NCI-H748 (cell line): ENCODE measurements around the gene SLC17A9.

ENCODE experiments used
- DNase-seq: peaks from one replicate; lab custom pipeline; 2025; ENCODE audit not compliant: unreplicated experiment; lab: John Stamatoyannopoulos, UW

SLC17A9 gene

GRCh38 chr20:62967149-62967501 is 14.6 kb downstream of the SLC17A9 start:
- no peak for DNase-seq

DNA sequence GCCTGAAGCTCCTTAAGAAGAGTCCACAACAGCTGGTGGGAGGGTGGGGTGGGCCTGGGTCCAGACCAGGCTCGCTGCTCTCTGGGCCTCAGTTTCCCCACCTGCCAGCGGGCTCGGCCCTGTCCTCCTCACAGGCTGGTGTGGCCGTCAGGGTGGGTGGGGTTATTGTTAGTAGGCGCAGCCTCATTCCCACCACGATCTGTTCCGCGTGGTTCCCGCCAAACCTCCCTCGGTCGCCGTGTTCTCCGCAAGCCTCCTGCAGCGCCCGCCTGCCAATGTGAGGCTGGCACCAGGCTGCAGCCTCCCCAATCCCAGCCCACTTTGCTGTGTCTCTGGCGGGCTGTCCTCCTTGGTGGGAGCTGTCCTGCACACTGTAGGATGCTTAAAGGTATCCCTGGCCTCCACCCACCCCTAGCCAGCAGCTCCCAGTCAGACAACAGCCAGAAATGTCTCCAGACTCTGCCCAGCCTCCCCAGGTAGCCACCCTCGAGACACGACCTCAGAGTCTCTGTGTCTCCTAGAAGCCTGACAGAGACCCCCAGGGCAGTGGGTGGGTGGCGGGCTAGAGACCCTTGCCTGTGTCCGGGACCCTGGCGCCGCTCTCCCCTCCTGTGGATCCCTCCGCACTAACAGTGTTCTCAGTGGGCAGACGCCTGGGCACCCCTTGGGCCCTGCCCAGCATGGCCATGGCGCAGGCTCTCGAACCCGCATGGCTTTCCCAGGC is 15.3 kb downstream of the SLC17A9 start:
- DNase-seq = no peak

GRCh38 chr20:62968378-62969178 is 16.1 kb downstream of the SLC17A9 start:
- no peak for DNase-seq

DNA sequence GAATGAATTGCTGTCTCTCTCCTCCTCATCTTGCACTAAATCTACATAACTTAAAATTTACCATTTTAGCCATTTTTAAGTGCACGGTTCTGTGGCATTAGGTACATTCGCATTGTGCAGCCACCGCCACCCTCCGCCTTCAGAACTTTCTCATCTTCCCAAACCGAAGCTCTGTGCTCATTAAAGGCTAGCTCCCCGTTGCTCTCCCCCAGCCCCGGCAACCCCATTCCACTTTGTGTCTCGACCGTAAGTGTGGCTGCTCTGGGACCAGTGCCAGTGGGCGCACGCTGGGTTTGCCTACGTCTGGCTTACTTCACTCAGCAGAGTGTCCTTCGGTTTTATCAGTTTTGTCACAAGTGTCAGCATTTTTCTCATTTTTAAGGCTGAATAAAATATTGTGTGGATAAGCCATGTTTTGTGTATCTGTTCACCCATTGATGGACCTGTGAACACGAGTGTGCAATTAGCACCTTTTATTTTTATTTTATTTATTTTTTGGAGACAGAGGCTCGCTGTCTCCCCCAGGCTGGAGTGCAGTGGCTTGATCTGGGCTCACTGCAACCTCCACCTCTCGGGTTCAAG is 16.8 kb downstream of the SLC17A9 start:
- no peak for DNase-seq

GRCh38 chr20:62969939-62970306 is 17.4 kb downstream of the SLC17A9 start:
- DNase-seq = no peak

DNA sequence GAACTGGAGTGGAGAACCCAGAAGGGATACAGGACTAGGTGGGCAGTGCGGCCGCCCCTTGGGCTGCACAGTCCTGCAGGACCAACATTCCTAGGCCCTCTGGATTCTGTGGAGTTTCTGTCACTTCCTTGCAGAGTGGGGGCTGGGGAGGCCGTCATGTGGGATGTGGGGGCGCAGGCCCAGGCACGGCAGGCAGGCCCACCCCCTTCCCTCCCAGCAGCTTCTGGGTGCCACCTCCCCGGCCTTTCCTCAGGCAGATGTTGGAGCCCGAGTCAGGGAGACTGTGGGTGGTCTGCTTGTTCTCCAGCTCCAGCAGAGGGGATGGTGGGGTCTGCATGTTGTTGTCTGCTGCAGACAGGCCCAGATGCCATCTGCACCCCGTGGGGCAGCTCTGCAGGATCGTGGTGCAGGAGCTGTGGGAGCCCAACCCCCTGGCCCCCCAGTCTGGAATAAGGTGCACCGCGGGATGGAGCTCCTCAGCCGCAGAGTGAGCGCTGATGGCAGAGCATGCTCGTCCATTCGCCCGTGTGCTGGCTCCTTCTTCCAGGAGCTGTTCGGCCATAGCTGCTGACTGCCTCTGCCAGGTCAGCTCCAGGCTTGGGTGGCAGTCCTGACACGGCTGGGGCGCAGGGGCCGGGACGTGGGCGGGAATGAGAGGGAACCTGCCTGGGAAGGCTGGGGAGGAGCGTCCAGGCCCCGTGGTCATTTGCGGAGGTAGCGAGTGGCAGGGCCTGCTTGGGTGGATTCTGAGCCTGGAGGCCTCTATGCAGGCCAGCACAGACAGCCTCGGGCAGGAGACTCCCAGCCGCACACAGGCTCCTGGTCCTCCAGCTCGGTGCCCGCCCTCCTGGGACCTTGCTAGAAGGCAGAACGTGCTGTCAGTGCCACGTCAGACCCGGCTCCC is 18.1 kb downstream of the SLC17A9 start:
- no peak for DNase-seq

GRCh38 chr20:62971211-62971949 is 18.9 kb downstream of the SLC17A9 start:
- no peak for DNase-seq

DNA sequence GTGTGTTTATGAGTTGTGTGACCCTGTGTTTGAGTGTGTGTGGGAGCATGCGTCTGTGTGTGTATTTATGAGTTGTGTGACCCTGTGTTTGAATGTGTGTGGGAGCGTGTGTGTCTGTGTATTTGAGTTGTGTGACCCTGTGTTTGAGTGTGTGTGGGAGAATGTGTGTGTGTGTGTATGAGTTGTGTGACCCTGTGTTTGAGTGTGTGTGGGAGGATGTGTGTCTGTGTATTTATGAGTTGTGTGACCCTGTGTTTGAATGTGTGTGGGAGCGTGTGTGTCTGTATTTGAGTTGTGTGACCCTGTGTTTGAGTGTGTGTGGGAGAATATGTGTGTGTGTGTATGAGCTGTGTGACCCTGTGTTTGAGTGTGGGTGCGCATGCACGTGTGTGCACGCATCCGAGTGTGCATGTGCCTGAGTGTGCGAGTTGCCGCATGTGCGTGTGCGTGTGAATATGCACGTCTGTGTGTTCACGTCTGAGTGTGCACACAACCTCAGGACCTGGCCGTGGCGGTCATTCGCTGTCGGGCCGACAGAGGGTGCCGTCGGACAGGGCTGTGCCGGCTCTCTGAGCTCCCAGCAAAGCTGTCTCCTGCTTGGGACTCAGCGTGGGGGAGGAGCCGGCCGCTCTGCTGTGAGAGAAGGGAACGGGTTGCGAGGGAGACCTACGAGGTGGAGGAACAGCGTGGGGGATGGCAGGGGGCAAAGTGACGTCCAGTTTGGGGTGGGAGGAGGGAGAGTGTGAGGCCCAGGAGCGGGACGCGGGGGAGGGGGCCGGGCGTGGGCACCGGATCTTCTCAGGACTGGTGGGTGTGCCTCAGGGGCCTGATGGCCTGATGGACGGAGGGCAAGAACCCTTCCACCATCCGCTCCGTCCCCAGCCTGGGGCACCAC is 19.7 kb downstream of the SLC17A9 start:
- peak; percentile 78 for DNase-seq

DNA sequence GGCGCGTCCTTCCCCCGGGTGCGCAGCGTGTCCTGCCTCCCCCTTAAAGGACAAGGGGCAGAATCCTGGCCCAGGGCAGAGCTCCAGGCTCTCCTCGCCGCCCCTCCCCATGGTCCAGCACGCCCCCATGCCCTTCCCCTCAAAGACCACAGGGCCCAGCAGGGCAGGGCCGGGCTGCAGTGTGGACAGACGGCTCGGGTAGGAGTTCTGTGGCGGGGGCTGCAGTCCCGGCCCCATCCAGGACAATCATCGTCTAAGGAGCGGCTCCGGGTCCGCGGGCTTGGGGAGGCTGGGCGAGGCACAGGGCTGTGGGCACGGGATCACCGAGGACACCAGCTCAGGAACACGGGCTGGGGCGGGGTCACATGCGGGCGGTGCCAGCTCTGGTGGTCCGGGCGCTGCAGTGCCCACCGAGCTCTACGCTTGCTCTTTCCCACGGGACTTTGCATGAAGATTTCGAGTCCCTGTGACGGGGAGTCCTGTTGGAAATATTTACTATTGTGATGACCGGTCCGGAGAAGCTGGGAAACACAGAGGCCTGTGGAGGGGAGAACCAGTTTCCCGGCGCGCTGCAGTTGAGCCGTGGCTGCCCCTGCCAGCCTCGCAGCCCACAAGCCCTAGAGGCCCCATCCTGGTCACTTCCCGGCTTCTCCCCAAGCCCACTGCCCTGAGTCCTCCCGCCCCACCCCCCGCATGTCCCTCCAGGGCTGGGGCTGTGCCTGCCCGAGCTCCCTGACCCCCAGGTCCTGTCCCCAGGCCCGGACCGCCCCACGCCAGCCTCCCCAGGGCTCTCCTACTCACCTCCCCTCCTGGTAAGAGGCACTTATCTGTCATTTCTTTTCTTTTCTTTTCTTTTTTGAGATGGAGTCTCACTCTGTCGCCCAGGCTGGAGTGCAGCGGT is 20.6 kb downstream of the SLC17A9 start:
- DNase-seq = no peak

- no peak for DNase-seq
These were observed 22.8 kb downstream of the SLC17A9 start for GRCh38 chr20:62975251-62975760.

DNA sequence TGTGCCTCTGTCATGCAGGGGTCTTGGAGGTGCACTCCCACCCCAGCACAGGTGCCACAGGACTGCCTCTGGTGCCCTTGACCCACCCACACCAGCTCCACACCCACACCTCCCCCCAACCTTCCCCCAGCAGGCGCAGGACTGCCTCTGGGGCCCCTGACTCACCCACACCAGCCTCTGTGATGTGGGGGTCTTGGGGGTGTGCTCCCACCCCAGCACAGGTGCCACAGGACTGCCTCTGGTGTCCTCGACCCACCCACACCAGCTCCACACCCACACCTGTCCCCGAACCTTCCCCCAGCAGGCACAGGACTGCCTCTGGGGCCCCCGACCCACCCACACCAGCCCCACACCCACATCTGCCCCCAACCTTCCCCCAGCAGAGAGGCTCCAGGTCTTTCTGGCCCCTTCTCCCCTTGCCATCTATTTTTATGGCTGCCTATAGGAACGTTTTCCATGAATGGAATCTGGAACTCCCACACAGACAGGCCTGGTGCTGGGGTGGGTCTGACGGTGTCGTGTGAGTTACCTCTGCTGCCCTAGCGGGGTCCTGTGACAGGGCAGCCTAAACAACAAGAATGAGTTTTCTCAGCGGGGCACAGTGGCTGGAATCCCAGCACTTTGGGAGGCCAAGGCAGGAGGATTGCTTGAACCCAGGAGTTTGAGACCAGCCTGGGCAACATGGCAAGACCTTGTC is 23.5 kb downstream of the SLC17A9 start:
- no peak for DNase-seq

GRCh38 chr20:62976886-62977285 is 24.4 kb downstream of the SLC17A9 start:
- no peak for DNase-seq

DNA sequence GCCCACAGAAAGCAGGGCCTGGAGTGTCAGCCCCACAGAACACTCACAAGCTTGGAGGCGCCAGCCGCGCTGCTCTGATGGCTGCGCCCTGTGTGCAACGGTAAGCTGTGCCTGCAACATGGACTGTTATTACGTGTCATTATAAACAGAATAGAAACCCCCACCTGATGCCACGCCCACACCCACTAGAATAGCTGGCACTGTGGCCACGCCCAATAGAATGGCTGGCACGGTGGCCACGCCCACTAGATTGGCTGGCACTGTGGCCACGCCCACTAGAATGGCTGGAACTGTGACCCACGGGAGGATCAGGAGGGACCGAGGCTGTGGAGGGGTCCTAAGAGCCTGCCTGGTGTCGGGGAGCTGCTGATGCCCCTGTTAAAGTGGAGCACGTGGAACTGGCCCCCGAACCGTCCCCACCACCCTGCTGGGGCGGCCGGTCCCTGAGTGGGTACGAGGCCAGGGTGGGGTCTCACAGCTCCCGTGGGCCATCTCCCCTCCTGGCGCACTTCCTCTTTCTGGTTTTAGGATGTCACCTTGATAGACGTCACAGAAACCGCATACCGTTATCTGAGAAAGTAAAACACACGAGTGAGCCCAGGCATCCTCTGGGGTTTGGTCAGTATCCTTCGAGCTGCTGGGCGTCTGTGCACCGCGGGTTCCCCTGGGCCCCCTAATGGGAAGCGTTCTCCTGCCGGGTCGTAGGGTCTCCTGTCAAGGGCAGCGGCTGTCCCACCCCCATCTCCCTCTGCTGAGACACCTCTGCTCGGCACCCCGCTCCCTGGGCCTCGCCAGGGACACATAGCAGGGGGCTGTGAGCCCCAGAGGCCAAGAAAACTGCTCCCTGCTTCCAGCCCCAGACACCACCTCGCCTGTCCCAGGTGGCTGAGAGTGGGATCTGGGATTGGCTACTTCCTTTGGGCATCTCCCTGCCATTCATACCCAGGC is 25.4 kb downstream of the SLC17A9 start:
- DNase-seq = peak; percentile 88

- no peak for DNase-seq
These were observed 26.0 kb downstream of the SLC17A9 start for GRCh38 chr20:62978561-62978943.

GRCh38 chr20:62979310-62979709 is 26.8 kb downstream of the SLC17A9 start:
- no peak for DNase-seq

DNA sequence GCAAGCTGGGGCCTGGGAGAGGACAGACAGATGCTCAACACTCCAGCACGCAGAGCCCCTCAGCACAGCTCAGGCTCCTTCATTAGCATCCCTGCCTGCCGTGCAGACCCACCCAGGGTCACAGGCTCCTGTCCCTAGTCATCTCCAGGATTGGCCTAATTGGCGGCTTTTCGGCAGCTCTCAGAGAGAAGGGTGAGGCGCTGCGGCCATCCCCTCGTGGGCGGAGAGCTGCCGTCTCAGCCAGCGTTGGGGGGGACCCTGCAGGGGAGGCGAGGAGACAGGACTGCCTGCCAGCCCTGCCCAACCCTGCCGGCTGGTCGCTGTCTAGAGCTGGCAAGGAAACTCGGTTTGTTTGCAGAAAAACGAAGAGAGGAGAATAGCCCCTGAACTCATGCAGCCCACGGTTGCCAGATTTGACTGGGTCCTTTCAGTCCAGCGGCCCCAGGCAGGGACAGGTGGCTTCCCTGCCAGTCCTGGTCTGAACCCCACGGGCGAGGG is 27.4 kb downstream of the SLC17A9 start:
- peak; percentile 72 for DNase-seq
